ENCODE results near the gene TAS2R4. TPM values are rescaled to one million over a fixed set of nuclear protein-coding genes. Genes with fewer than 3 reads are reported as not detected.
"Not testable (repeated sequence)": the region's sequence is repeated elsewhere in the genome, so short reads cannot be mapped to it uniquely, and the experiment has no call there.

Gene TAS2R4
- polyA plus RNA-seq, 4 donors, result 0.15 to 2.3 (median 0.22) TPM; not detected in 1

DNA sequence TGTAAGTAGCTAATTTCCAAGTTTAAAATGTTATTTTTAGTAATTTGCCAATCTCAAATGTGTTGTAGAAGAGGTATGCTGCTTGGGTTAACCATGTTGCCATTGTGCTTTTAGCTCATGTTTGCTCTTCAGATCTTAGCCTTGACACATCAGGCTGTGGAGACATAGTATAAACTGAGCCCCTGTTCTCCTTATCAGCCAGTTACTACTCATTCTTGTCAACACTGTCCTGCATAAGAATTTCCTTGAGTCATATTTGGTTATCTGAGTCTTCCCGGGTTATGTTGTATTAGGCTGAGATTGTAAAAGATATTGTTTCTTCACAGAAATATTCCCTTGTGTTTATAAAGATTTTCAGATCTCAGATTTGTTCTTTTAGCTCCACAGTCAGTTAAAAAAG is 34.2 kb upstream of the TAS2R4 start:
- H3K4me1 ChIP-seq (ENCODE audit: control insufficient read depth in 3 of 3, insufficient read depth in 2 of 3, low read depth in 1 of 3, low read length in 2 of 3), result peaks cover 0 to 7% (median 2%) of the 10 kb centered on the region in 3 donors
- H3K9me3 ChIP-seq (ENCODE audit: control insufficient read depth in 2 of 2, insufficient read depth in 1 of 2, low read depth in 1 of 2, low read length in 1 of 2), result no peaks in the 10 kb centered on the region
- peaks cover 8 to 26% (median 13%) of the 10 kb centered on the region in 3 donors for H3K36me3 ChIP-seq (ENCODE audit: control insufficient read depth in 3 of 3, insufficient read depth in 2 of 3, low read depth in 1 of 3, low read length in 3 of 3)
- no peak overlapping the region for H3K27ac ChIP-seq (ENCODE audit: low read depth in 1 of 3, low read length in 2 of 3)
- no peak overlapping the region for H3K4me3 ChIP-seq (ENCODE audit: low read depth in 1 of 3, low read length in 3 of 3)
- no peaks in the 10 kb centered on the region for H3K27me3 ChIP-seq (ENCODE audit: control insufficient read depth in 3 of 3, insufficient read depth in 3 of 3, low read length in 3 of 3)
- DNase-seq (no peak), FAIRE-seq (no peak)
- WGBS, 3 donors, result 46 to 81% (median 56%) methylated on average over 1 of the region's 1 CpG

DNA sequence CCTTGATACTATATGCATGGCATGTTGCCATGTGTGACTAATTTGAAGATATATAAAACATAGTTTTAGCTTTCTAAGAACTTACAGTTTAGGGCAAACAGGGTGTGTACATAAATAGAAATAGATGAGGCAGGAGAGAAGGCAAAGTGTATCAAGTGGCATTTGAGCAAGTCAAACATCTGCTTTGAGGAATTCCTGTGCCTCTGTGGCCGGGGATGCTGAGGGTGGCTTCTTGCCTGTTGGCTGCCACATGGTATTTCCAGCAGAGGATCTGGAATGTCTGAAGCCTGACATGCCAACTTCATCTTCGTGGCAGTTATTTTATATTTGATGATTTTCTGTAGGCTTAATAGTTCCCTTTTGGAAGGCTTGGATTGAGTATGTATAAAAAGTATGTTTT is 32.3 kb upstream of the TAS2R4 start:
- peaks cover 10 to 32% (median 13%) of the 10 kb centered on the region in 3 donors for H3K36me3 ChIP-seq (ENCODE audit: control insufficient read depth in 3 of 3, insufficient read depth in 2 of 3, low read depth in 1 of 3, low read length in 3 of 3)
- FAIRE-seq (no peak), DNase-seq (no peak)
- H3K9me3 ChIP-seq (ENCODE audit: control insufficient read depth in 2 of 2, insufficient read depth in 1 of 2, low read depth in 1 of 2, low read length in 1 of 2), result no peaks in the 10 kb centered on the region
- H3K27me3 ChIP-seq (ENCODE audit: control insufficient read depth in 3 of 3, insufficient read depth in 3 of 3, low read length in 3 of 3), result no peaks in the 10 kb centered on the region
- H3K27ac ChIP-seq (ENCODE audit: low read depth in 1 of 3, low read length in 2 of 3), result no peak overlapping the region
- H3K4me1 ChIP-seq (ENCODE audit: control insufficient read depth in 3 of 3, insufficient read depth in 2 of 3, low read depth in 1 of 3, low read length in 2 of 3), result peaks cover 0 to 5% (median under 1%) of the 10 kb centered on the region in 3 donors
- WGBS, 3 donors, result 87 to 90% (median 88%) methylated on average over 2 of the region's 2 CpGs
- H3K4me3 ChIP-seq (ENCODE audit: low read depth in 1 of 3, low read length in 3 of 3), result no peak overlapping the region

- peaks cover 0 to 29% of the 10 kb centered on the region in 2 donors for H3K9me3 ChIP-seq (ENCODE audit: control insufficient read depth in 2 of 2, insufficient read depth in 1 of 2, low read depth in 1 of 2, low read length in 1 of 2)
- 97 to 98% (median 98%) methylated on average over 2 of the region's 2 CpGs for WGBS, 3 donors
- no peaks in the 10 kb centered on the region for H3K27me3 ChIP-seq (ENCODE audit: control insufficient read depth in 3 of 3, insufficient read depth in 3 of 3, low read length in 3 of 3)
- no peak overlapping the region for H3K27ac ChIP-seq (ENCODE audit: low read depth in 1 of 3, low read length in 2 of 3)
- no peak overlapping the region for H3K4me3 ChIP-seq (ENCODE audit: low read depth in 1 of 3, low read length in 3 of 3)
- DNase-seq, result no peak
- no peaks in the 10 kb centered on the region for H3K4me1 ChIP-seq (ENCODE audit: control insufficient read depth in 3 of 3, insufficient read depth in 2 of 3, low read depth in 1 of 3, low read length in 2 of 3)
- FAIRE-seq, result no peak
- H3K36me3 ChIP-seq (ENCODE audit: control insufficient read depth in 3 of 3, insufficient read depth in 2 of 3, low read depth in 1 of 3, low read length in 3 of 3), result peaks cover 19 to 39% (median 34%) of the 10 kb centered on the region in 3 donors
Observed at GRCh38 chr7:141748396-141748795, 28.1 kb upstream of the TAS2R4 start.

- DNase-seq, result peak in 1 of 2 donors; percentile 5
- H3K9me3 ChIP-seq (ENCODE audit: control insufficient read depth in 2 of 2, insufficient read depth in 1 of 2, low read depth in 1 of 2, low read length in 1 of 2), result peaks cover 0 to 38% of the 10 kb centered on the region in 2 donors
- not testable (repeated sequence) for H3K4me3 ChIP-seq (ENCODE audit: low read depth in 1 of 3, low read length in 3 of 3); FAIRE-seq; H3K27ac ChIP-seq (ENCODE audit: low read depth in 1 of 3, low read length in 2 of 3); H3K27me3 ChIP-seq (ENCODE audit: control insufficient read depth in 3 of 3, insufficient read depth in 3 of 3, low read length in 3 of 3); H3K4me1 ChIP-seq (ENCODE audit: control insufficient read depth in 3 of 3, insufficient read depth in 2 of 3, low read depth in 1 of 3, low read length in 2 of 3)
- WGBS, 3 donors, result 97 to 99% (median 98%) methylated on average over 10 of the region's 10 CpGs
- H3K36me3 ChIP-seq (ENCODE audit: control insufficient read depth in 3 of 3, insufficient read depth in 2 of 3, low read depth in 1 of 3, low read length in 3 of 3), result peaks cover 18 to 40% (median 39%) of the 10 kb centered on the region in 3 donors
Observed at GRCh38 chr7:141751904-141752303, 24.6 kb upstream of the TAS2R4 start.

- 97 to 98% (median 97%) methylated on average over 13 of the region's 13 CpGs for WGBS, 3 donors
- Histone ChIP-seq H3K27me3 (ENCODE audit: control insufficient read depth in 3 of 3, insufficient read depth in 3 of 3, low read length in 3 of 3) (no peaks in the 10 kb centered on the region), H3K9me3 (ENCODE audit: control insufficient read depth in 2 of 2, insufficient read depth in 1 of 2, low read depth in 1 of 2, low read length in 1 of 2) (peaks cover 0 to 38% of the 10 kb centered on the region in 2 donors), H3K4me1 (ENCODE audit: control insufficient read depth in 3 of 3, insufficient read depth in 2 of 3, low read depth in 1 of 3, low read length in 2 of 3) (no peaks in the 10 kb centered on the region), H3K4me3 (ENCODE audit: low read depth in 1 of 3, low read length in 3 of 3) (no peak overlapping the region), H3K36me3 (ENCODE audit: control insufficient read depth in 3 of 3, insufficient read depth in 2 of 3, low read depth in 1 of 3, low read length in 3 of 3) (peaks cover 18 to 43% (median 38%) of the 10 kb centered on the region in 3 donors), H3K27ac (ENCODE audit: low read depth in 1 of 3, low read length in 2 of 3) (no peak overlapping the region)
- no peak for DNase-seq
- FAIRE-seq, result no peak
Observed at GRCh38 chr7:141752634-141753033, 23.8 kb upstream of the TAS2R4 start.

DNA sequence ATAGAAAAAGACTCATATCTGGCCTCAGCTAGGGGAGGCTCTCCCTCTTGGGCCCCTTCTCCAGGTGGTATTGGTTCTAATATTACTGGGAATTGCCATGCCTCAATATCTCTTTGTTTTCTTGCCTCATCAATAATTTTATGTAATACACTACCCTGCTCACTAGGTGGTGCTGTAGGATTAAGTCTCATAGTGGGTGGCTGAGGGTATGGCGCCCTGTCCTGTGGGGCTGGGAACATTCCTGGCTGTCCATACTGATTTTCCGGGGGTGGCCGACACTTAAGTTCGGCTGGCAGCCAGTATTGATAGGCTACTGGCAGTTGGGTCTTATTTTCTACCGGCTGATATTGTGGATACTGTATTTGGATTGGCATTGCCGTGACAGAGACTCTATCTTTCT is 21.5 kb upstream of the TAS2R4 start:
- Histone ChIP-seq H3K9me3 (ENCODE audit: control insufficient read depth in 2 of 2, insufficient read depth in 1 of 2, low read depth in 1 of 2, low read length in 1 of 2) (peaks cover 0 to 38% of the 10 kb centered on the region in 2 donors), H3K27ac (ENCODE audit: low read depth in 1 of 3, low read length in 2 of 3) (no peak overlapping the region), H3K4me1 (ENCODE audit: control insufficient read depth in 3 of 3, insufficient read depth in 2 of 3, low read depth in 1 of 3, low read length in 2 of 3) (no peaks in the 10 kb centered on the region), H3K4me3 (ENCODE audit: low read depth in 1 of 3, low read length in 3 of 3) (no peak overlapping the region), H3K27me3 (ENCODE audit: control insufficient read depth in 3 of 3, insufficient read depth in 3 of 3, low read length in 3 of 3) (no peaks in the 10 kb centered on the region), H3K36me3 (ENCODE audit: control insufficient read depth in 3 of 3, insufficient read depth in 2 of 3, low read depth in 1 of 3, low read length in 3 of 3) (peaks cover 12 to 40% (median 39%) of the 10 kb centered on the region in 3 donors)
- DNase-seq, result peak; percentile 9 to 19
- 89 to 96% (median 94%) methylated on average over 6 of the region's 6 CpGs for WGBS, 3 donors
- no peak for FAIRE-seq

DNA sequence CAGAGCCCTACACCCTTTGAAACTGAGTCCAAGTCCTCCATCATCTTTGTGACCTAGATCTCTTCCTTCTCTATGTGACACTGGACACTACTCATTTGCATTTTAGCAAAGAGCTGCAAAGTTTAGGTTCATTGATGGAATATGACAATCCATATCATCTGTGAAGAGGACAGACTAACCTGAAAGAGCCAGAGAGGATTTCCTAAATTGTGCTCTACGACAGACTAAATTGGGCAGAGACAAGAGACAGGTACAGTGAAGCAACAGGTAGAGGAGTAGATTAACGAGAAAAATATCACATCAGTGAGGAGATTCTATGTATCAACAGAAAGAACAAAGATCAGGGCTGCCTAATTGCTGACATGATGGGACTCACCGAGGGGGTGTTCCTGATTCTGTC is 12.7 kb upstream of the TAS2R4 start, which contains the start of gene TAS2R3:
Gene TAS2R3, plus strand, starts transcription at position 301 of the 400 bp plus-strand sequence. Its CDS starts 62 bp downstream, at position 363.
- DNase-seq (no peak), FAIRE-seq (no peak)
- H3K36me3 ChIP-seq (ENCODE audit: control insufficient read depth in 3 of 3, insufficient read depth in 2 of 3, low read depth in 1 of 3, low read length in 3 of 3), result peaks cover 2 to 27% (median 4%) of the 10 kb centered on the region in 3 donors
- no peak within 1 kb of the TSS for H3K4me3 ChIP-seq (ENCODE audit: low read depth in 1 of 3, low read length in 3 of 3)
- H3K27ac ChIP-seq (ENCODE audit: low read depth in 1 of 3, low read length in 2 of 3), result no peak within 1 kb of the TSS
- H3K27me3 ChIP-seq (ENCODE audit: control insufficient read depth in 3 of 3, insufficient read depth in 3 of 3, low read length in 3 of 3), result no peaks in the 10 kb centered on the region
- H3K9me3 ChIP-seq (ENCODE audit: control insufficient read depth in 2 of 2, insufficient read depth in 1 of 2, low read depth in 1 of 2, low read length in 1 of 2), result no peaks in the 10 kb centered on the region
- no peaks in the 10 kb centered on the region for H3K4me1 ChIP-seq (ENCODE audit: control insufficient read depth in 3 of 3, insufficient read depth in 2 of 3, low read depth in 1 of 3, low read length in 2 of 3)
- WGBS, 3 donors, result 83 to 95% (median 95%) methylated on average over 3 of the region's 3 CpGs

DNA sequence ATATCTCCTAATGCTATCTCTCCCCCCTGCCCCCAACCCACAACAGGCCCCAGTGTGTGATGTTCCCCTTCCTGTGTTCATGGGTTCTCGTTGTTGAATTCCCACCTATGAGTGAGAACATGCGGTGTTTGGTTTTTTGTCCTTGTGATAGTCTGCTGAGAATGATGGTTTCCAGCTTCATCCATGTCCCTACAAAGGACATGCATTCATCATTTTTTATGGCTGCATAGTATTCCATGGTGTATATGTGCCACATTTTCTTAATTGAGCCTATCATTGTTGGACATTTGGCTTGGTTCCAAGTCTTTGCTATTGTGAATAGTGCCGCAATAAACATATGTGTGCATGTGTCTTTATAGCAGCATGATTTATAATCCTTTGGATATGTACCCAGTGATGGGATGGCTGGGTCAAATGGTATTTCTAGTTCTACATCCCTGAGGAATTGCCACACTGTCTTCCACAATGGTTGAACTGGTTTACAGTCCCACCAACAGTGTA is 6.3 kb upstream of the TAS2R4 start:
- H3K36me3 ChIP-seq (ENCODE audit: control insufficient read depth in 3 of 3, insufficient read depth in 2 of 3, low read depth in 1 of 3, low read length in 3 of 3); FAIRE-seq; H3K4me1 ChIP-seq (ENCODE audit: control insufficient read depth in 3 of 3, insufficient read depth in 2 of 3, low read depth in 1 of 3, low read length in 2 of 3); H3K9me3 ChIP-seq (ENCODE audit: control insufficient read depth in 2 of 2, insufficient read depth in 1 of 2, low read depth in 1 of 2, low read length in 1 of 2); H3K4me3 ChIP-seq (ENCODE audit: low read depth in 1 of 3, low read length in 3 of 3); H3K27ac ChIP-seq (ENCODE audit: low read depth in 1 of 3, low read length in 2 of 3); H3K27me3 ChIP-seq (ENCODE audit: control insufficient read depth in 3 of 3, insufficient read depth in 3 of 3, low read length in 3 of 3); DNase-seq: not testable (repeated sequence)
- 92 to 96% (median 95%) methylated on average over 3 of the region's 3 CpGs for WGBS, 3 donors
